T-helper 2 cell treated with Interferon-gamma antibody and Interleukin-4, amounts not matched to agents 5 μg/mL and 100 μg/mL, for 36 hours (primary cell): Measurements from ENCODE around the gene ZNF331.

Experiments
- DNase-seq: peaks from one replicate; pipeline ENCODE4 v3.0.0; 2021; ENCODE audit warnings: low spot score
- H3K27ac Mint-ChIP-seq: one replicate; pipeline ENCODE4 v1.8.0; 2021; ENCODE audit warnings: mild to moderate bottlenecking, mixed read lengths
- H3K27me3 Mint-ChIP-seq: one replicate; pipeline ENCODE4 v1.8.0; 2021; ENCODE audit warnings: low read depth, mixed read lengths
- H3K36me3 Mint-ChIP-seq: one replicate; pipeline ENCODE4 v1.8.0; 2021; ENCODE audit warnings: low read depth, mixed read lengths
- H3K4me1 Mint-ChIP-seq: one replicate; pipeline ENCODE4 v1.8.0; 2021; ENCODE audit warnings: low read depth, mixed read lengths
- H3K4me3 Mint-ChIP-seq: one replicate; pipeline ENCODE4 v1.8.0; 2022; ENCODE audit warnings: mild to moderate bottlenecking, moderate library complexity, mixed read lengths
- H3K9me3 Mint-ChIP-seq: one replicate; pipeline ENCODE4 v1.8.0; 2021; ENCODE audit warnings: mixed read lengths

Gene ZNF331

DNA sequence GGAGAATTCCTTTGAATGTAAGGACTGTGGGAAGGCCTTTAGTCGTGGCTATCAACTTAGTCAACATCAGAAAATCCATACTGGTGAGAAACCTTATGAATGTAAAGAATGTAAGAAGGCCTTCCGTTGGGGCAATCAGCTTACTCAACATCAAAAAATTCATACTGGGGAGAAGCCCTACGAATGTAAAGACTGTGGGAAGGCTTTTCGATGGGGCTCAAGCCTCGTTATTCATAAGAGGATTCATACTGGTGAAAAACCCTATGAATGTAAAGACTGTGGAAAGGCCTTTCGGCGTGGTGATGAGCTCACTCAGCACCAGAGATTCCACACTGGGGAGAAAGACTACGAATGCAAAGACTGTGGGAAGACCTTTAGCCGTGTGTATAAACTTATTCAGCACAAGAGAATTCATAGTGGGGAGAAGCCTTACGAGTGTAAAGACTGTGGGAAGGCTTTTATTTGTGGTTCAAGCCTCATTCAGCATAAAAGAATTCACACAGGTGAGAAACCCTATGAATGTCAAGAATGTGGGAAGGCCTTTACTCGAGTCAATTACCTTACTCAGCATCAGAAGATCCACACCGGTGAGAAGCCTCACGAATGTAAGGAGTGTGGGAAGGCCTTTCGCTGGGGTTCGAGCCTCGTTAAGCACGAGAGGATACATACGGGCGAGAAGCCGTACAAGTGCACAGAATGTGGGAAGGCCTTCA, 39.2 kb downstream of the ZNF331 start:
- Mint-ChIP-seq H3K36me3 (peaks cover 64% of the 10 kb centered on the region), H3K27ac (no peak overlapping the region), H3K4me3 (no peak overlapping the region), H3K9me3 (peaks cover 52% of the 10 kb centered on the region), H3K4me1 (no peaks in the 10 kb centered on the region), H3K27me3 (no peaks in the 10 kb centered on the region)
- DNase-seq, result no peak

DNA sequence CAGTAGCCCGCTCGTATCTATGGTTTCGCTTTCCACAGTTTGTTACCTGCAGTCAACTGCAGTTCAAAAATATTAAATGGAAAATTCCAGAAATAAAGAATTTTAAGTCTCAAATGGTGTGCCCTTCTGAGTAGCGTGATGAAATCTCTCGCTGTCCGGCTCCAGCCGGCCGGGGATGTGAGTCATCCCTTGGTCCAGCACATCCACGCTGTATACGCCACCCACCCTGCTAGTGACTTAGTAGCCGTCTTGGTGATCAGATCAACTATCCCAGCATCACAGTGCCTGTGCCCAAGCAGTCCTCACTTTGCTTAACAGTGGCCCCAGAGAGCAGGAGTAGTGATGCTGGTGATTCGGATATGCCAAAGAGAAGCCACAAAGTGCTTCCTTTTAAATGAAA, 40.0 kb downstream of the ZNF331 start:
- Mint-ChIP-seq H3K36me3 (peaks cover 57% of the 10 kb centered on the region), H3K27me3 (no peaks in the 10 kb centered on the region), H3K9me3 (peaks cover 50% of the 10 kb centered on the region), H3K4me1 (no peaks in the 10 kb centered on the region), H3K4me3 (no peak overlapping the region), H3K27ac (no peak overlapping the region)
- no peak for DNase-seq

DNA sequence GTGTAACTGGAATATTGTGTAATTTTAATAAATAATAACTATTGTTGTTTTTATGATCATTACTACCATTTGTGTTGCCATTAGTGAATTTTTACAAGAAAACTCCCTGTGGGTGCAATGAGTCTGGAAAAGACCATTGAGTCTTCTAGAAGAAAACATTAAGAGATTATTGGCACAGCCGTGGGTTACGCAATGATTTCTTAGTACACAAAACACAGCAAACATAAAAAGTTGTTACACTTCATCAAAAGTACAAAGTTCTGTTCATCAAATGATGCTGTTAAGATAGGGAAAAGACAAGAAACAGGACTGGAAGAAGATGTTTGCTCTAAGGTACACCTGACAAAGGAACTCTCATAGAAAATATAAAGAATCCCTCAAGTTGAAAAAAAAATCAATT, 41.6 kb downstream of the ZNF331 start:
- Mint-ChIP-seq H3K27me3 (no peaks in the 10 kb centered on the region), H3K9me3 (peaks cover 49% of the 10 kb centered on the region), H3K4me1 (no peaks in the 10 kb centered on the region), H3K36me3 (peaks cover 46% of the 10 kb centered on the region), H3K27ac (no peak overlapping the region), H3K4me3 (no peak overlapping the region)
- no peak for DNase-seq

DNA sequence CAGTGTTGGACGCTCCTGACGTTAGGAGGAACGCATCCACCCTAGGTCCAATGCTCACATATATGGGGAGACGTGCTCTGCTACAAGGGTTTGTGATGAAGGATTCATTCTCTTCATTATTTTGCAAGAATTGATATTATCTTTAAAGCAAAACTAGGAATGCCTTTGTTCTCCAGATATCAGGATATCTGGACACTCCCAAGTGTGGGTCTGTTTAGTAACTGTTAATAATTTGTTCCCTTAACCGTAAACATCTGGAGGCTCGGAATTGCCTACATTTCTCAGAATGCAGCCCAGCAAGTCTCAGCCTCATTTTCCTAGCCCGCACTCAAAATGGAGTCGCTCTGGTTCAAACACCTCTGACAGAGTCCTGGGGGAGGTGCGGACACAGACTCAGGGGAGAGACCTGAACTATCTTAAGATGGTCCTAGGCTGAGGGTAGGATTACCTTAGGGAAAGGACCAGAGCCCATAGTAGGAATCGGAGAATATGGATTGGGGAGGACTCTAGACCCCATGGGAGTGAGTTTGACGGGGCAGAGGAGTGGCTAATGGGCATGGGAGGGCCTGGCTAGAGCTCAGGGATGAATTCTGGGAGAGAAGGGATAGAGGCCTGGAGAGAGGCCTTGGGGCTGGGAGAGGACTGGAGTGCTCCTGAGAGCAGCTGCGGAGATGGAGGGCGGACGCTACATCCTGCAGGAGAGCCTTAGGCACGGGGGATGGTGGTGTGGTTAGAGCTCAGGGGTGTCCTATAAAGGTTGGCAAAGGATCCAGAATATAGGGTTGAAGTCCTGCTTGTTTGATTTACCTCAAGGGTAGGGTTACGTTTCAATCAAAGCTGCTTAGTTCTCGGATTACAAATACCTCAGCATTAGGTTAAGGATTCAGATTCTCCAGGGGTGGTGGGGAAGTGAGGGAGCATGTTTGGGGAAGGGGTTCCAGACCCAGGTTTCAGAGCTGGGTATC, 43.2 kb downstream of the ZNF331 start:
- Mint-ChIP-seq H3K27me3 (no peaks in the 10 kb centered on the region), H3K4me1 (no peaks in the 10 kb centered on the region), H3K9me3 (peaks cover 49% of the 10 kb centered on the region), H3K4me3 (no peak overlapping the region), H3K36me3 (peaks cover 39% of the 10 kb centered on the region), H3K27ac (no peak overlapping the region)
- no peak for DNase-seq

DNA sequence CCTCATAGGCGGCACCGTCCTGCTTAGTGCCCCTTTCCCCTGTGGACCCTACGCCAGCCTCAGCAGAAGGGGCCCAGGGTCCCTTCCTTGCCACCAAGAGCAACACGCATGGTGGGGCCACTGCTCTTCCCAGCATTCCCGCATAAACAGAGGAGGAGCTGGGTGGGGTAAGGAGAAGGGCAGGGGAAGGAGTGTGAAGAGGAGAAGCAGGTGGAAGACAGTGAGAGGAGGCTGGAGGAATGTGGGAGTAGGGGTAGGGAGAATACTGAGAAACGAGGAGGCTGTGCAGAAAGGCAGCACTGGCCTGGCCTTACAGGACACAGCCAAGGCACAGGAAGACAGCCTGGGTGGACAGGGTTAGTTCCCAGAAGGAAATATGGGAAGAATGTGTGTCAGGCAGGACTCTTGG, 43.9 kb downstream of the ZNF331 start:
- DNase-seq, result no peak
- no peak overlapping the region for H3K27ac Mint-ChIP-seq
- peaks cover 32% of the 10 kb centered on the region for H3K36me3 Mint-ChIP-seq
- peaks cover 47% of the 10 kb centered on the region for H3K9me3 Mint-ChIP-seq
- H3K27me3 Mint-ChIP-seq, result no peaks in the 10 kb centered on the region
- H3K4me3 Mint-ChIP-seq, result no peak overlapping the region
- H3K4me1 Mint-ChIP-seq, result no peaks in the 10 kb centered on the region

DNA sequence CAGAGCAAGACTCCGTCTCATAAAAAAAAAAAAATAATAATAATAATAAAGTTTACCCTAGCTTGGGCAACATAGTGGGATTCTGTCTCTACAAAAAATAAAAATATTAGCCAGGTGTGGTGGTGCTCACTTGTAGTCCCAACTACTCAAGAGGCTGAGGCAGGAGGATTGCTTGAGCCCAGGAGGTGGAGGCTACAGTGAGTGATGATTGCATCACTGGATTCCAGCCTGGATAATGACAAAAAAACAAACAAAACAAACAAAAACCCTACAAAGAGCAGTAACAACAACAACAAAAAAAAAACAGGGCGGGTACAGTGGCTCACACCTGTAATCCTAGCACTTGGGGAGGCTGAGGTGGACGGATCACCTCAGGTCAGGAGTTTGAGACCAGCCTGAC, 45.2 kb downstream of the ZNF331 start:
- no peaks in the 10 kb centered on the region for H3K4me1 Mint-ChIP-seq
- peaks cover 19% of the 10 kb centered on the region for H3K36me3 Mint-ChIP-seq
- no peak overlapping the region for H3K4me3 Mint-ChIP-seq
- H3K27me3 Mint-ChIP-seq, result no peaks in the 10 kb centered on the region
- peaks cover 36% of the 10 kb centered on the region for H3K9me3 Mint-ChIP-seq
- no peak for DNase-seq
- no peak overlapping the region for H3K27ac Mint-ChIP-seq

DNA sequence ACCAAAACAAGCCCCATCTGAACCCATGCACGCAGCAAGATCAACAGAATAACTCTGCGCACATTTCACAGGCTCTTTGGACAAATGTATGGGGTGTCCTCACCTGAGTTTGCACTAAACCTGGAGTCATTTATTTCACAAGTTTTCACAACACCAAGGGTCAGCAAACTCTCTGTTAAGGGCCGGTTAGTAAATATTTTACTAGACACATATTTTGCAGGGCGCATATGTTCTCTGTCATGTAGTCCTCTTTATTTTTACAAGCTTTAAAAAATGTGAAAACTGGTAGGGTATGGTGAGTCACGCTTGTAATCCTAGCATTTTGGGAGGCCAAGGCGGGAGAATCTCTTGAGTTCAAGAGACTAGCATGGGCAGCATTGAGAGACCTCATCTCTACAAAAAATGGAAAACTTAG, 48.3 kb downstream of the ZNF331 start:
- no peak for DNase-seq
- no peak overlapping the region for H3K4me3 Mint-ChIP-seq
- H3K27me3 Mint-ChIP-seq, result no peaks in the 10 kb centered on the region
- H3K4me1 Mint-ChIP-seq, result no peaks in the 10 kb centered on the region
- H3K36me3 Mint-ChIP-seq, result peaks cover 2% of the 10 kb centered on the region
- peaks cover 27% of the 10 kb centered on the region for H3K9me3 Mint-ChIP-seq
- no peak overlapping the region for H3K27ac Mint-ChIP-seq

DNA sequence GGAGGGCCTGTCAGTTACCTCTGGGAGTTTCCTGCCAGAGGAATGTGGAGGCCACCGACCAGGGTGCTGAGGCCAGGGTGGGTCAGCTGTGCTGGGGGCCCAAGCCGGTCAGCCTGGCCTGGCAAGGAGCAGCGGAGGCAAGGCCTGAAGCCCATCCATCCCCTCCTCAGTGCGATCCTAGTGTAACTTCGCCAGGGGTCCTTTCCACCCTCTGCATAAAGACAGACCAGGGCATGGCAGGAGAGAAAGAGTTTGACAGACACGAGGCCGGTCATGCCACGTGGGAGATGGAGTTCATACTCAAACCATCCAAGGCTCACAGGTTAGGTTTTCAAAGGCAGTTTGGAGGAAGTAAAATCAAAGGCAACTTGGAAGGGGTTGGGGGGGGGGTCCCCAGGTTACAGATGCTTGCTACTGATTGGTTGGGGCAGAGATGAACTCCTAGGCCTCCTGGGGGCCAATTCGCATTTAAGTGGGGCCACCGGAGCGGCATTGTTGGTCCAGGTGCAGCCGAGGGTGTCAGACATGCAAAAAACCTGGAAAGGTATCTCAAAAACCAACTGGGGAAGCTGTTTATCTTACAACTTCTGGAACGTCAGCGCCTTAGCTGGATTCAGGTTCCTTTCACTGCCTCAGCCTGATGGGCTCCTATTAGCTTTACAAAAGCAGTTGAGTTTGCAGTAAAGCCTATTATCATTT, 57.0 kb downstream of the ZNF331 start:
- H3K27ac Mint-ChIP-seq, result no peak overlapping the region
- H3K4me3 Mint-ChIP-seq, result no peak overlapping the region
- no peak for DNase-seq
- H3K9me3 Mint-ChIP-seq, result peaks cover 17% of the 10 kb centered on the region
- no peaks in the 10 kb centered on the region for H3K4me1 Mint-ChIP-seq
- H3K27me3 Mint-ChIP-seq, result no peaks in the 10 kb centered on the region
- peaks cover 3% of the 10 kb centered on the region for H3K36me3 Mint-ChIP-seq

DNA sequence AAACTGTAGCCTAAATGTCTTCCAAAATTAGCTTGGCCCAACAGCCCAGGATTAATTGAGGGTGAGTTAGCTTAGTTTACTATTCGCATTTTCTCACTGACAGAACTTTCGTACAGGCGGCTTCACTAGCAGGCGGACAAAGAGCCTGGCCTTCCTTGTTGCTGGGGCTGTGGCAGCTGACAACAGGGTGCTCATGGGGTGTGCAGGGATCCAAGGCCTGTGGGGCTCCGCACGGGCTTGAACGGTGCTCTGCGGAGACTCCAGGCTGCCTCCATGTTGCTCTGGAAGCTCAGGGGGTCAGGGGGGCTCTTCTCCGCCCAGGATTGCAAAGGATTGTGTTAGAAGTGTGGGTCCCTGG, 57.5 kb downstream of the ZNF331 start:
- Mint-ChIP-seq H3K4me3 (no peak overlapping the region), H3K9me3 (peaks cover 17% of the 10 kb centered on the region), H3K4me1 (no peaks in the 10 kb centered on the region), H3K27me3 (no peaks in the 10 kb centered on the region), H3K36me3 (peaks cover 3% of the 10 kb centered on the region), H3K27ac (no peak overlapping the region)
- DNase-seq, result no peak

DNA sequence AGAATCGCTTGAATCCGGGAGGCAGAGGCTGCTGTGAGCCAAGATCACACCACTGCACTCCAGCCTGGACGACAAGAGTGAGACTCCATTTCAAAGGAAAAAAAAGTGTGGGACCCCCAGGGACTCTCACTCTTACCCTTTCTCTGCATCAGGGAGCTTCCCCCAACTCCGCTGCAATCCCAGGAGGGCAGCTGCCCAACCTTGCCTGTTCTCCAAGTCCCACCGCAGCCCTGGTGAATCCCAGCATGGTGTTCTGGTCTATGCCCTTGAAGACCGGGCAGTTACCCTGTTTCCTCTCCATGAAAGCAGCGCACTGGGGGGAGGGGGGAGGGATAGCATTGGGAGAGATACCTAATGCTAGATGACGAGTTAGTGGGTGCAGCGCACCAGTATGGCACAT, 58.1 kb downstream of the ZNF331 start:
- no peaks in the 10 kb centered on the region for H3K27me3 Mint-ChIP-seq
- peaks cover 3% of the 10 kb centered on the region for H3K36me3 Mint-ChIP-seq
- H3K9me3 Mint-ChIP-seq, result peaks cover 16% of the 10 kb centered on the region
- H3K4me1 Mint-ChIP-seq, result no peaks in the 10 kb centered on the region
- no peak overlapping the region for H3K4me3 Mint-ChIP-seq
- no peak for DNase-seq
- no peak overlapping the region for H3K27ac Mint-ChIP-seq

DNA sequence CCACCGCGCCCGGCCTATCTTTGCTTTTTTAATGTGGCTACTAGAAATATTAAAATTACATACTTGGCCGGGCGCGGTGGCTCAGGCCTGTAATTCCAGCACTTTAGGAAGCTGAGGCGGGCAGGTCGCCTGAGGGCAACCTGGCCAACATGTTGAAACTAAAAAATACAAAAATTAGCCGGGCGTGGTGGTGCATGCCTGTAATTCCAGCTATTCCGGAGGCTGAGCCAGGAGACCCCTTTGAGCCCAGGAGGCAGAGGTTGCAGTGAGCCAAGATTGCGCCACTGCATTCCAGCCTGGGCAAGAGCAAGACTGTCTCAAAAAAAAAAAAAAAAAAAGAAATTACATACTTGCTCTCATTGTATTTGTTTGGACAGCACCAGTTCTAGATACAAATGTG, 59.1 kb downstream of the ZNF331 start:
- H3K4me3 Mint-ChIP-seq, result no peak overlapping the region
- no peaks in the 10 kb centered on the region for H3K4me1 Mint-ChIP-seq
- peaks cover 11% of the 10 kb centered on the region for H3K9me3 Mint-ChIP-seq
- H3K27me3 Mint-ChIP-seq, result no peaks in the 10 kb centered on the region
- H3K36me3 Mint-ChIP-seq, result peaks cover 3% of the 10 kb centered on the region
- H3K27ac Mint-ChIP-seq, result no peak overlapping the region
- no peak for DNase-seq

DNA sequence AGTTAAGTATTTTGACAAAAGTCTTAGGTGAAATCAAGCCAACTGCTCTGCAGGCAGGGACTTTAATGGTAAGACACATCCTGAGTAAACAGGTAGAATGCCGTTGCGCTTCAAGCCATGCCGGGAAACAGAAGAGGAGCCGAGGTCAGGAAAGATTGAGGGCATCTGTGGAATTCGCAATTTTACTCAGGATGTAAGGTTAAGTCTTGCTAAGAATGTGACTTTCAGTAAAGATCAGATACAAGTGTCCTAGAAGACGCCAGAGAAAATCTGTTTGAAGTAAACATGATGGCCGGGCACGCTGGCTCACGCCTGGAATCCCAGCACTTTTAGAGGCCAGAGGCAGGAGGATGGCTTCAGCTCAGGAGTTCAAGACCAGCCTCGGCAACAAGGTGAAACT, 60.4 kb downstream of the ZNF331 start:
- no peak overlapping the region for H3K4me3 Mint-ChIP-seq
- H3K9me3 Mint-ChIP-seq, result peaks cover 17% of the 10 kb centered on the region
- H3K27me3 Mint-ChIP-seq, result no peaks in the 10 kb centered on the region
- no peak overlapping the region for H3K27ac Mint-ChIP-seq
- H3K4me1 Mint-ChIP-seq, result no peaks in the 10 kb centered on the region
- H3K36me3 Mint-ChIP-seq, result peaks cover 3% of the 10 kb centered on the region
- no peak for DNase-seq

DNA sequence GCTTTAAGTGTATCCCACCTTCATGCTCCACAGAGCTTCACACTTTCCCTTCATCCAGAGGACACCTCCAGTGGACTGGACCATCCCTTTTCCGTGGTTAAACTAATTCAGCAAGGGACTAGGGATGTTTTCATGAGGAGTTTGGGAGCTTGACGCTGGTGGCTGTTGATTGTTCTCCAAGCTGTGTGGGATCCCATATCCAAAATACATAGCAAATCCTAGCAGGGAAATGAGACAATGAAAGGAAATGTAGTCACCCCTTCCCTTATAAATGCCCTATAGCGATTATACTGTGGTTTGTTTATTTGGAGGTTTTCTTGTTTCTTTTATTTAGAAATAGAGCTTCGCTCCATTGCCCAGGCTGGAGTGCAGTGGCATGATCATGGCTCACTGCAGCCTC, 62.3 kb downstream of the ZNF331 start:
- H3K36me3 Mint-ChIP-seq, result peaks cover 3% of the 10 kb centered on the region
- H3K4me1 Mint-ChIP-seq, result no peaks in the 10 kb centered on the region
- DNase-seq, result no peak
- H3K27me3 Mint-ChIP-seq, result no peaks in the 10 kb centered on the region
- H3K4me3 Mint-ChIP-seq, result no peak overlapping the region
- no peak overlapping the region for H3K27ac Mint-ChIP-seq
- peaks cover 25% of the 10 kb centered on the region for H3K9me3 Mint-ChIP-seq

DNA sequence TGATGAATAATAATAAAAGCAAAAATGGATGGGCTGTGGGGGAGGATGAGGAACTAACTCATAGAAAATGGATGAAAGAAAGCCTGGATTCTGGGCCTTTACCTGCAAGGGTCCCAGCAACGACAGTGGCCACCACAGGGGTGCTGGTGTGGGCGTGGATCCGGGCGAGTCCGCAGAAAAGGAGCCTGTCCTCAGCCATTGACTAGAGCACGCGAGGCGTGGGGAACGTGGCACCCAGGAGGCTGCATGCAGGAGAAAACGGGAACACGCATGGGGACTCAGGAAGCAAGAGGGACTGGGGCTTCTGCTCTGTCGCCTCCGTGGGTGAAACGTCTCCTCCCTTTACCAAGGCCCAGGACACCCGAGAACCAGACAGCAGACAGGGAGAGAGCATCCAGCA, 68.1 kb downstream of the ZNF331 start:
- Mint-ChIP-seq H3K36me3 (no peaks in the 10 kb centered on the region), H3K9me3 (peaks cover 34% of the 10 kb centered on the region), H3K27me3 (no peaks in the 10 kb centered on the region), H3K27ac (no peak overlapping the region), H3K4me1 (no peaks in the 10 kb centered on the region), H3K4me3 (no peak overlapping the region)
- DNase-seq, result no peak
